ENCODE data around the gene NMRK2.

DNA sequence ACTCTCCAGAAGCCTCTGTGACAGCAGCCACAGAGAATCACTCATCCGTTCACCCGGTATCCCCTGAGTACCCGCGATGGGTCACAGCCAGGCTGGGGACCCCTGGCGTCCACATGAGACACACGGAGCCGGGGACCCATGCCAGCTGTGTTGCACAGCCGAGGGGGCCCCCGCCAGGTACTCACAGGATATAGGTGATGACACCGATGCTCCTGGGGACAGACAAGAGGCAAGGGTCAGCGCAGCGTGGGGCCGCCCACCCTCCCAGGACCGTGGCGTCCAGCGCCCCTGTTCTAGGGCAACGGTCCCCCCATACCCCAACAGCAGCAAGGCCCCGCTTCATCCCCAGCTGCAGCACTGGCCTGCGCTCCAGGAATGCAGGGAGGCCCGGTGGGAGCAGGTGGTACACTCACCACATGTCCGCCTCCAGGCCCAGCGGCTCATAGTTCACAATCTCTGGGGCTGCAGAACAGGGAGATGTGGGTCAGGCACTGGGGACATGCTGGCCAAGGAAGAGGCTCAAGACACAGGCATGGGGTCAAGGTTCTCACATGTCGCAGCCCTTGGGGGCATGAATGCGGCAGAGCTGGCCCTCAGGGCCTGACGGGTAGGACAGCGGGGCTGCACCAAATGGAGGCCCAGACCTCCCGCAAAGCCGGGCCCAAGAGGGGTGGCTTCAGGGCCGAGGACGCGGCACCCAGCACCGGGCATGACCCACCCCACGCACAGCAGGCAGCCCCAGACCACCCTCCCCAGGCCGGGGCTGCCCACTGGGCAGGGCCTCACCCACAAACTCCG is 30.8 kb downstream of the NMRK2 start:
- TF ChIP-seq PHF8 (IDR thresholded peaks at IDR 0.05; ENCODE audit: borderline replicate concordance, low read depth): no peak
- no peak for TF ChIP-seq SREBF2 (IDR thresholded peaks at IDR 0.05)
- no peak for TF ChIP-seq EHMT2 (IDR thresholded peaks at IDR 0.05; ENCODE audit: low read depth)
- TF ChIP-seq, protein P1, sequence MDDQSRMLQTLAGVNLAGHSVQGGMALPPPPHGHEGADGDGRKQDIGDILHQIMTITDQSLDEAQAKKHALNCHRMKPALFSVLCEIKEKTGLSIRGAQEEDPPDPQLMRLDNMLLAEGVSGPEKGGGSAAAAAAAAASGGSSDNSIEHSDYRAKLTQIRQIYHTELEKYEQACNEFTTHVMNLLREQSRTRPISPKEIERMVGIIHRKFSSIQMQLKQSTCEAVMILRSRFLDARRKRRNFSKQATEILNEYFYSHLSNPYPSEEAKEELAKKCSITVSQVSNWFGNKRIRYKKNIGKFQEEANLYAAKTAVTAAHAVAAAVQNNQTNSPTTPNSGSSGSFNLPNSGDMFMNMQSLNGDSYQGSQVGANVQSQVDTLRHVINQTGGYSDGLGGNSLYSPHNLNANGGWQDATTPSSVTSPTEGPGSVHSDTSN (IDR thresholded peaks at IDR 0.05): no peak
- TF ChIP-seq POLR2A (IDR thresholded peaks at IDR 0.05; ENCODE audit: low read length): no peak
- TF ChIP-seq, protein P2, sequence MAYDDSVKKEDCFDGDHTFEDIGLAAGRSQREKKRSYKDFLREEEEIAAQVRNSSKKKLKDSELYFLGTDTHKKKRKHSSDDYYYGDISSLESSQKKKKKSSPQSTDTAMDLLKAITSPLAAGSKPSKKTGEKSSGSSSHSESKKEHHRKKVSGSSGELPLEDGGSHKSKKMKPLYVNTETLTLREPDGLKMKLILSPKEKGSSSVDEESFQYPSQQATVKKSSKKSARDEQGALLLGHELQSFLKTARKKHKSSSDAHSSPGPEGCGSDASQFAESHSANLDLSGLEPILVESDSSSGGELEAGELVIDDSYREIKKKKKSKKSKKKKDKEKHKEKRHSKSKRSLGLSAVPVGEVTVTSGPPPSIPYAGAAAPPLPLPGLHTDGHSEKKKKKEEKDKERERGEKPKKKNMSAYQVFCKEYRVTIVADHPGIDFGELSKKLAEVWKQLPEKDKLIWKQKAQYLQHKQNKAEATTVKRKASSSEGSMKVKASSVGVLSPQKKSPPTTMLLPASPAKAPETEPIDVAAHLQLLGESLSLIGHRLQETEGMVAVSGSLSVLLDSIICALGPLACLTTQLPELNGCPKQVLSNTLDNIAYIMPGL (CRISPR knock-in tag; IDR thresholded peaks at IDR 0.05; ENCODE audit: borderline replicate concordance): no peak
- TF ChIP-seq RAD21 (conservative IDR thresholded peaks at IDR 0.05 in 1 of 2, IDR thresholded peaks at IDR 0.05 in 1 of 2): no peak
- no peak for TF ChIP-seq MAFK (IDR thresholded peaks at IDR 0.05; ENCODE audit: partially characterized antibody)
- TF ChIP-seq, protein P3, sequence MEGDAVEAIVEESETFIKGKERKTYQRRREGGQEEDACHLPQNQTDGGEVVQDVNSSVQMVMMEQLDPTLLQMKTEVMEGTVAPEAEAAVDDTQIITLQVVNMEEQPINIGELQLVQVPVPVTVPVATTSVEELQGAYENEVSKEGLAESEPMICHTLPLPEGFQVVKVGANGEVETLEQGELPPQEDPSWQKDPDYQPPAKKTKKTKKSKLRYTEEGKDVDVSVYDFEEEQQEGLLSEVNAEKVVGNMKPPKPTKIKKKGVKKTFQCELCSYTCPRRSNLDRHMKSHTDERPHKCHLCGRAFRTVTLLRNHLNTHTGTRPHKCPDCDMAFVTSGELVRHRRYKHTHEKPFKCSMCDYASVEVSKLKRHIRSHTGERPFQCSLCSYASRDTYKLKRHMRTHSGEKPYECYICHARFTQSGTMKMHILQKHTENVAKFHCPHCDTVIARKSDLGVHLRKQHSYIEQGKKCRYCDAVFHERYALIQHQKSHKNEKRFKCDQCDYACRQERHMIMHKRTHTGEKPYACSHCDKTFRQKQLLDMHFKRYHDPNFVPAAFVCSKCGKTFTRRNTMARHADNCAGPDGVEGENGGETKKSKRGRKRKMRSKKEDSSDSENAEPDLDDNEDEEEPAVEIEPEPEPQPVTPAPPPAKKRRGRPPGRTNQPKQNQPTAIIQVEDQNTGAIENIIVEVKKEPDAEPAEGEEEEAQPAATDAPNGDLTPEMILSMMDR (IDR thresholded peaks at IDR 0.05): no peak
